ENCODE measurements around the gene CALN1.

CALN1 gene

DNA sequence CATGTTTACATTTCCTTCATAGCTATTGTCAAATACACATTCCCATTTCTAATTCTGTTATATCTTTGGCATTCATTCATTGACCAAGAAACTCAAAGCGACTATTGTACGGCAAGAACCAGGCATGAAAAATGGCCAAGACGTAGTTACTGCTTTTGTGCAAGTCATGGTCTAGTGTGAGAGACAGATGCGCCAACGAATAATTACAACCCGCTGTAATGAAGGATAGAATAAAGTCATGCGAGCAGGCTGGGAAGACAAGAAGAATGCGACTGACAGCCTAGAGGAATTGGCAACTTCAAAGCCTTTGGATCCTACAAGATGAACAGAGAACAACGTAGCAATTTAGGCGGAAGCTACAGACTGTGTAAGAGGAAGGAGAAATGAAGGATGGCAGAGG, 221.2 kb downstream of the CALN1 start:
- DNase-seq (ENCODE audit: low read depth in 1 of 2, low spot score in 1 of 2) = no peak

DNA sequence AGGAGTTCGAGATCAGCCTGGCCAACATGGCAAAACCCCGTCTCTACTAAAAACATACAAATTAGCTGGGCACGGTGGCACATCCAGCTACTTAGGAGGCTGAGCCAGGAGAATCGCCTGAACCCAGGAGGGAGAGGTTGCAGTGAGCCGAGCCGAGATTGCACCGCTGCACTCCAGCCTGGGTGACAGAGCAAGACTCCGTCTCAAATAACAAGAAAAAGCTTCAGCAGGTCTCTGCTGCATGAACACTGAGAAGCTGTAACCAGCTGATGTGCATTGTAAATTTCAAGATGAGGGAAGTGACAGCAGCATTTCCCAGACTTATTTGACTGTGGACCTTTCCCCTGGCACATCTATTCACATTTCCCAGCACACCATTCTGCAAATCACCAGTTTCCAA, 222.0 kb downstream of the CALN1 start:
- no peak for DNase-seq (ENCODE audit: low read depth in 1 of 2, low spot score in 1 of 2)

DNA sequence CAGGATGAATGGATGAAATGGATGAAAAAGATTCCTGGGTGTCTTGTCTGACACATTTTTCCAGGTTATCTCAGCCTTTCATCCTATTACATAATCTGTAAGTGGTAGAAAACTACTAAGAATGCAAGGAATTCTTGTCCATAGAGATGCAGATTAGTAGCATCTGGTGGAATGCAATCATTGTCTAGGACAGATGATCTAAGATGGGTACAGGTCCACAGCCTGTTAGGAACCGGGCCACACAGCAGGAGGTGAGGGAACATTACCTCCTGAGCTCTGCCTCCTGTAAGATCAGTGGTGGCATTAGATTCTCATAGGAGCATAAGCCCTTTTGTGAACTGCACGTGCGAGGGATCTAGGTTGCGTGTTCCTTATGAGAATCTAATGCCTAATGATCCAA, 225.0 kb downstream of the CALN1 start:
- no peak for DNase-seq (ENCODE audit: low read depth in 1 of 2, low spot score in 1 of 2)

DNA sequence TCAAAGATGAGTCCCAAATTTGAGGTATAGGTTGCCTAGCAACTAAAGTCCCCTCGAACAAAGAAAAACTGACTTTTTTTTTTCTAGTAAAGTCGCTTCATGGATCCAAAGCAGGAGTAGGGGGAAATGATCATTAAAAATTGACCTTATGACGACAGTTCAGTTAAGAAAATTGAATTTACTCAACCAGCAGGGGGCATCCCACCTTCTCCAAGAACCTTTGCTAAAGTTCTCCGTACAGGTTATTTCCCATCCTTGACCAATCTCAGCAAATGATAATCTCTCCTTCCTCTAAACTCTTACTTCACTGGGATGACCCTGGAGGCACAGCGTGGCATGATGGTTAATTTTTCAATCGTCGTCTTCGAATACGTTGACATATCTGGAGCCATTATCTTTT, 228.3 kb downstream of the CALN1 start:
- no peak for DNase-seq (ENCODE audit: low read depth in 1 of 2, low spot score in 1 of 2)

DNA sequence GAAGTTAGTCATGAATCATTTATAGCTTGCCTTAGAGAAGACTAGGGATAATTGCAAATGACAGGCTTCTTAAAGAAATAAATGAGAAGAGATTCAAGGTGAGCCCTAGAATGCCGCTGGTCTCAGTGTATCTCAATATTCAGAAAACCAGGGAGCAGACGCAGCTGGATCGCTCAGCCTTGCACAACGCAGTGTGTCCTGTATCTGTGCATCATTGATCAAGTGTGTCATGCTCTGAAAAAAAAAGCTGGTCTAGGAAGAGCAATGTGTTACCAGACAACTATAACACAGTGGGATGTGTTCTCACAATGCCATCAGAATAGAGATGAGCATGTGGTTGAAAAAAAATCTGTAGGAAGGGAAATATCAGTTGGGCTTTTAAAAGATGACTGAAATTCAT, 230.1 kb downstream of the CALN1 start:
- DNase-seq (ENCODE audit: low read depth in 1 of 2, low spot score in 1 of 2) = no peak

DNA sequence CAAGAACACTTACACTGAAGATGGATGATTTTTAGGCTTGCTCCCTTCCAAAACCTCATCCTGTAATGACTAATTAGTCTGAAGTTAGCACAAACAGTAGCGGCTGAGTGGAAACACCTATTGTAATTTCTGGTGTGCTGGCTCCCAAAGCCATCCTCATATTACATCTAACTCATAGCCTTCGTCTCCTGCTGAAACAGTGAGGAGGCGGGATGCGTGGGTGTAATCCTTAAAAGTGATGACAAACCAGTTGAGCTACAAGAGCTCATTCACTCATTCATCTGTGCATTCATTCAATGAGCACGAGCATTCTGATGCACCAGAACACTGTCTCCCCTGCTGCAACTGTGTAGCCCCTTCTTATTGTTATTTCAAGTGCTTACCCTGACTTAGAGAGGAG, 235.3 kb downstream of the CALN1 start:
- DNase-seq (ENCODE audit: low read depth in 1 of 2, low spot score in 1 of 2) = no peak

DNA sequence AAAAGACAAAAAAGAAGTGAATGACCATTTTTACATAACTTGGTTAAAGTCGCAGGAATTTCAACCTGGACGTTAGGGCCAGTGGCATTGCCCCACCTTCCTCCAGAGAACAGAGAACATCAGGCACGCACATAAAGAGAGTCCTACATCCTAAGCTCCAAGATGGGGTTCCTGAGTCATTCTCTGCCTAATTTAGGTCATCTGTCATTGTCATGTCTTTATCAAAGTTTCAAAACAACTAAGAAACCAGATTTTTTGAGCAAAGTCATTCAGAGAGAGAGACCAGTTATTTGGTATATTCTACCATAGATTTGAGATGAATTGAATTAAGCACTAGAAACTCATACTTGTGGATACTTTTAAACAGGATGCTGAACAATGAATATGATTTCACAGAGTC, 241.7 kb downstream of the CALN1 start:
- no peak for DNase-seq (ENCODE audit: low read depth in 1 of 2, low spot score in 1 of 2)

DNA sequence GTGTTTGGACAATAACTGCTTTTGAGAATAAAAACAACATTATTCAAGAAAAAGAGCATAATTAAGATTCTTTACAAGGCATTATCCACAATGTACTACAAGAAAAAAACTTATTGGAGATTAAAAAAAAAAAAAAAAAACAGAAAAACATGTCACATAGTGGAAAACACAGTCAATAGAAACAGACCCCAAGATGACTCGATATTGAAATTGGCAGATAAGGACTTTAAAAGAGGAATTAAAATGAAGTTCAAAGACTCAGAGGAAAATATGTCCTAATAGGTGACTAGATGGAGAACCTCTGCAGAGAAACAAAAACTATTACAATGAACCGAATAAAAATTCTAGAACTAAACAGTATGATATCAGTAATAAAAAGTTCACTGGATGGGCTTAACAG, 248.9 kb downstream of the CALN1 start:
- no peak for DNase-seq (ENCODE audit: low read depth in 1 of 2, low spot score in 1 of 2)

DNA sequence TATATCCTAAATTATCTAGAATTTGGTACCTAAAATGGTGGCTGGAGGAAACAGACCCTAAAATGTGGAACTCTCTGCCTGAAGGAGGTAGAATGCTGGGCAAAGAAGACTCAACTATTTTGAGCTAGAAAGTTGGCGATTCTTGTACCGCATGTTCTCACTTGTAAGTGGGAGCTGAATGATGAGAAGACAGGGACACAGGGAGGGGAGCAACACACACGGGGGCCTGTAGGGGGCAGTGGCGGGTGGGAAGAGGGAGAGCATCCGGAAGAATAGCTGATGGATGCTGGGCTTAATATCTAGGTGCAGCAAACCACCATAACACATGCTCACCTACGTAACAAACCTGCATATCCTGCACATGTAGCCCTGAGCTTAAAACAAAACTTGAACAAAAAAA, 250.6 kb downstream of the CALN1 start:
- DNase-seq (ENCODE audit: low read depth in 1 of 2, low spot score in 1 of 2) = no peak

DNA sequence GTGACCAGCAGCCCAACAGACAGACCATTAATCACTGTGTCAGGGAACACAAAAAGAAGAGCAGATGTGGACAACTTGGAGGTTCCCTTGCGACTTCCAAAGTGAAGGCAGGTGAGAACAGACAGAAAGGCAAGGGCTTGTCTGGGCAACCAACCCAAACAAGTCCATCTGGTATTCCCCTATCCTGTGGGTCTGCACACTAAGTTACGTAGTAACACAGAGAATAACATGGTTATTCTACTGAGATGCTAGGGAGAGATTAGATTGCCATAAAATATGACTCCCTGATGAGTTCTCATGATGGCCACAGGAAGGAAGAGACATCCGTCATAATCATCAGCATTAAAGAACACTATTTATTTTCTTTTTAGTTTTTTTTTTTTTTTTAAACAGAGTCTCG, 252.2 kb downstream of the CALN1 start:
- no peak for DNase-seq (ENCODE audit: low read depth in 1 of 2, low spot score in 1 of 2)

DNA sequence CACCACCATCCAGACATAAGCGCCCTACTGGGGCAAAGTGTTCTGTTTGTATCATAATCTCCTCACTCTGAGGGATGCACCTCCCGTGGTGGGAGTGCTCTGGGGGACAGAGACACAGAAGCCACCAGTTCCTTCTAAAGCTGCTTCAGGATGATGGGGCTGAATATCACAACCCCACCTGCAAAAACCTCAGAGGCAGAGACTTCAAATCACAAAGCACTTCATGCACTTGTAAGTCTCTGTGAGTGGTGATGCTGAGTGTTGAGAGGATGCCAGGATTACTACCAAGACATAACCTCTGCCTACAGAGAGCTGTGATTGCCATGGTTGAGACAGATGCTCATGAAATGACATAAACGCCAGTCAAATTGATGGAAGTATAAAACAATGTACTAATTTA, 255.5 kb downstream of the CALN1 start:
- no peak for DNase-seq (ENCODE audit: low read depth in 1 of 2, low spot score in 1 of 2)

DNA sequence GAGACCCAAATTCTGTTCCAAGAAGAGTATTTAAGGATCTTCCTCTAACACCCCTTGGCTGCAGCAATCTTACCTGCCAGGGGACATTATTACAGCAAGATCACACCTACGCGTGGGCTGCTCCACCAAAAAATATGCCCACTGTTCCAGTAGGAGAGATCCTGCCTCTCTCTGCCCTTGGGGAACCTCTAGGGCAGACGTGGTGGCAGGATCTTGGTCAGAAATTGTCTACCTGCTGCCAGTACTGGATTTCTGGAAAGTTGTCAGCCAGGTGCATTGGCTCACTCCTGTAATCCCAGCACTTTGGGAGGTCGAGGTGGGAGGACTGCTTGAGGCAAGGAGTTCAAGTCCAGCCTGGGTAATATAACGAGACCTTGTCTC, 259.0 kb downstream of the CALN1 start:
- DNase-seq (ENCODE audit: low read depth in 1 of 2, low spot score in 1 of 2) = no peak

DNA sequence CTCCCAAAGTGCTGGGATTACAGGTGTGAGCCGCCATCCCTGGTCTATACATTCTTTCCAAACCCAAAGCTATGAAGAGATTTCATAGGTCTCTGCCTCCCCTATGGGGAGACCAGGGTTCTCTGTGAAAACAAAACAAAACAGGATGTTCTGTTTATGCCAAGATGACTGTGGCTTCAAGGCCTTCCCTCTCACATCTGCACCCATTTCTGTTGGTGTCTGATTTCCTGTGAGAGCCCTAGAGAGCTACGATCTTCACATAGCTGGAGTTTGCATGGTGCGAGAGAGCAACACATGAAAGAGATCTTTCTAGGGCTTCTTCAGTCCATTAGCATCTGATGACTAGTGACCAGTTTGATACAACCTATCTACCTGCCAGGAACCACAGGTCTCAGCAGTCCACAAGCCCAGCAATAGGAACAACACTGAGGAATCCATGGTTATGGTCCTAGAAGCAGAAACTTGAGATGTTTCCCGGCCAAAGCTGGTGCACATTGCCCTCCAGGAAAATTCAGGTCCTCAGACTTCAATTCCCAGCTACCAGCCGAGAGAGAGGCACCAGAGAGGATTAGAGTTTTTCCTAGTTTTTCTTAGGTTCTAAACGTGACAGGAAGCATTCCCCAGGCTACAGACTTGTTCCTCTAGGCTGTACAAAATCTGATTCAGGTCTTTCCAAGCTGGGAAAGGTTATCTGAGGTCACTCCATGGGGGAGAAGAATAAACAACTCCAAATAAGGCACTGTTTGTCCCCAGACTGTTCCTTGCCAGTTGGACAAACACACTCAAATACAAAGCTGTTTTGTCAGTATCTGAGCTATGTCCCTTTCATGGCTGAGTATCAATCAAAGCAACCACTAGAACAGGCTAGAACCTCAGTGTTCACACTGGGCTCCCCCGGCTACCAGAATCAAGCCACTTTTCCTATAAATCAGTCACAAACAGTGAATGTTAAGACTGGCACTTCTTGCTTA, 259.7 kb downstream of the CALN1 start:
- DNase-seq (ENCODE audit: low read depth in 1 of 2, low spot score in 1 of 2) = no peak

DNA sequence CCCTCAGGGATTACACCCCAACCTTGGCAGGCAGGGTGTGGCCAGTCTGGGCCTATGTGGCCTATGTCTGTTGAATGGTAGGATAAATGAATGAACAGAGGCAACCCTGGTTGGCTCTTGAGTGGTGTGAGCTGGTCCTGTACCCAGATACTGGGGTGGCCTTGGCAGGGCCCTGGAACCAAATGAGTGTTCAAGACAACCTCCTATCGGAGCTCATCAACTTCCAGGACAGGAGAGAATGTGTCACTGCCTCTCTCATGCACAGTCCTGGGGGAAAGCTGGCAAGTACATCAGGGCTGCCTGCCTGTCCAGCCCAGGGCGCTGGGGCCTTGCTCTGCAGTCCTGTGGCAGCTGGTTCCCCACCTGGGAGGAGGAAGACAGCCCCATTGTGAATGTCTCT, 271.6 kb downstream of the CALN1 start:
- DNase-seq (ENCODE audit: low read depth in 1 of 2, low spot score in 1 of 2) = no peak

DNA sequence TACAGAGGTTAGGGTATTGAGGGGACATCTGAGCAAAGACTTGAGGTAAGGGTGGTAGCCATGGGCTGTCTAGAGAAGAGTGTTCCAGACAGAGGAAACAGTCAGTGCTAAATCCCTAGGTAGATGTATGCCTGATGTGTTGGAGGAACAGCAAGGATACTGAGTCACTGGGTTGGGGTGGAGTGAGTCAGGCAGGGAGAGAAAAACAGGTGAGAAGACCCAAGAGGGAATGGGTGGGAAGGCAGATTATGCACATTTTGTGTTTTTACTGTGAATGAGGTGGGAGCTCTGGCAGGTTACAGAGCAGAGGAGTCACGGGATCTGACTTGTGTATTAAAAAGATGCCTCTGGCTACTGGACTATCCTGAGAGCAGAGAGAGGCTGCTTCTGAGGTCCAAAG, 285.0 kb downstream of the CALN1 start:
- DNase-seq (ENCODE audit: low read depth in 1 of 2, low spot score in 1 of 2) = no peak

DNA sequence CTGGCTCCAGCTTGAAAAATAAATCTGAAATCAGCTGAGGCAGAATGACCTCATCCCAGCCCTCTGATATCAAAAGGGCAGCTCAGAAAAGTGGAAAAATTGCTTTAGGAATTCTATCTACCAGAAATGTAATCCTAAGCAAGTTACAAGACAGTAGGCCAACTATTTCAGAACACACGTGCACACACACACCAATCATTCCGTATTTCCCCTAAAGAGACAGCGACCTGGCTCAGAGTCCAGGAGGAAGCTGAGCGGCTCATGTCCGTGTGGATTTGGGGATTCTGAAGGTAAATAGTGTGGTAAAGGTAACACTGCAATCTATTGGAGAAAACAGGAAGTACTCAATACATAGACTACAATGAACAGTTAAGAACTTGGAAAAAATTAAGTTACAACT, 288.2 kb downstream of the CALN1 start:
- DNase-seq (ENCODE audit: low read depth in 1 of 2, low spot score in 1 of 2) = no peak

DNA sequence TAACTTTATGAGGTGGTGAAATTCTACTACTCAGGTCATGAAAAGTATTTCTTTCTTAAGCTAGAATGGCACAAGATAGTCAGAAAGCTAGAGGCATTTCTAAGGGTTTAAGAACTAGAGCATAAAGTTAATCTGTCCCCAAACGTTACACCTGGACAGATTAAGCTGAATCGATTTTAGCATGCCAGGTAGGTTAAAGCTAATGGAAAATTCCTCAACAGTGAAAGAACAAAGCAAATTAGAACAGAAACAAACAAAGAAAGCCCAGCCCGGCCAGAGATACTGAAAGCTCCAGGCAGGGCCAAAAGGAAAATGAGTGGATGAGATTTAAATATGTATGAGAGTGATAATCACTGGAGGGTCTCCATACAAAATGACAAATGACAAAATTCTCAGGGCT, 293.8 kb downstream of the CALN1 start:
- no peak for DNase-seq (ENCODE audit: low read depth in 1 of 2, low spot score in 1 of 2)

DNA sequence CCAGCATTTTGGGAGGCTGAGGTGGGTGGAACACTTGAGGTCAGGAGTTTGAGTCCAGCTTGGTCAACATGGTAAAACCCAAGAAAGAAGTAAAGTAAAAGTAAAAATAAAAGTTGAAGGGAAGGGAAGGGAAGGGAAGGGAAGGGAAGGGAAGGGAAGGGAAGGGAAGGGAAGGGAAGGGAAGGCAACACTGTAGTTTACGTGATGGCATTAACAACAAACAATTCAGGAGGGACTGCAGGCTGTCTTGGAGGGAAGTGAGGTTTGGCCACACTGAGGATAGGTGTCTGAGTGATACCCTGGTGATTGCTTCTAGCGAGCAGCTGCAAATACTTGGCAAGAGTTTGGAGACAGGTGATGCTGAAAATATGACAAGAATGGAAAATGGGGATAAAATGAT, 298.0 kb downstream of the CALN1 start:
- no peak for DNase-seq (ENCODE audit: low read depth in 1 of 2, low spot score in 1 of 2)

DNA sequence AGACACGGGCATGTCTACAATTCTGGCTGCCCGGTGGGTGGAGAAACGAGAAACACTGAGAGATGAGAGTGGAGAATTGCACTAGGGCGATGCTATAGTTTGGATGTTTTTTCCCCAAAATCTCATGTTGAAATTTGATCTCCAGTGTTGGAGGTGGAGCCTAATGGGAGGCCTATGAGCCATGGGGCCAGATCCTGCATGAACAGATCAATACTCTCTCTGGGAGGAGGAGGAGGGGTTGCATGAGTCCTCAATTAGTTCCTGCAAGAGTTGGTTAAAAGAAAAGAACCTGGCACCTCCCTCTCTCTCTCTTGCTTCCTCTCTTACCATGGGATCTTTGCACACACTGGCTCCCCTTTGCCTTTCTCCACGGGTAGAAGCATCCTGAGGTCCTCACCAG, 299.1 kb downstream of the CALN1 start:
- no peak for DNase-seq (ENCODE audit: low read depth in 1 of 2, low spot score in 1 of 2)

DNA sequence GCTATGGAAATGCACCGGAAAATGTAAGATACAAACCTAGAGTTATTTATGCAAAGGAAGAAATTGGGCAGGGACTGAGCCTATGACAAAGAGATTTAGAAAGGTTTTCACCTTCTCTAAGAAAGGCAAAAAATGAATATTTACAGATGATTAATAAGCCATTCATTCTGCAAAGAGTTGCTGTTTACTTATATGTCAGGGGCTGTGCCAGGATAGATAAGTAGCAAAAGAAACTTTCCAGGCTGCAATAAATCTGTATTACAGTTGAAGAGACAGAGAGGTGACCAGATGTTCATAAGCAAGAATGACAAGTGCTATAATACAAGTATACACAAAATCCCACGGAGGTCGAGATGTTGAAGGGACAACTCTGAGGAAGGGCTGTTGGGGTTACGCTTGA, 299.6 kb downstream of the CALN1 start:
- no peak for DNase-seq (ENCODE audit: low read depth in 1 of 2, low spot score in 1 of 2)

DNA sequence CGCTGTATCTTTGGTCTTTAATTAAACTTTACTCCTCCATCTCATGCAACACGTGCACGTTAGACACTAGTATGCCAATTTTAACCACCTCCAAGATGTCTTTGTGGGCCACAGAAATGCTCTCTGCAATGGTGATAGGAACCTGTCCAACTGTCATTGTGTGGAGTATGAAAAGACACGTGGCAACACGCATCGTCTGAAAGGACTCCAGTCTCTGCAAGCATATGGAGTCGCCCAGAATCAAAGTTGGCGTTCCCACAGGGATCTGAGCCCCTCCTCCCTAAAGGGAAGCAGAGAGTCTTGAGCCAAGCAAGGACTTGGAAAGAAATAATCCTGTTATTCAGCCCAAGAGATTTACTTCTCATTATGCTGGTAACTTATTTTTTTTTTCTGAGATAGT, 301.1 kb downstream of the CALN1 start:
- DNase-seq (ENCODE audit: low read depth in 1 of 2, low spot score in 1 of 2) = no peak

DNA sequence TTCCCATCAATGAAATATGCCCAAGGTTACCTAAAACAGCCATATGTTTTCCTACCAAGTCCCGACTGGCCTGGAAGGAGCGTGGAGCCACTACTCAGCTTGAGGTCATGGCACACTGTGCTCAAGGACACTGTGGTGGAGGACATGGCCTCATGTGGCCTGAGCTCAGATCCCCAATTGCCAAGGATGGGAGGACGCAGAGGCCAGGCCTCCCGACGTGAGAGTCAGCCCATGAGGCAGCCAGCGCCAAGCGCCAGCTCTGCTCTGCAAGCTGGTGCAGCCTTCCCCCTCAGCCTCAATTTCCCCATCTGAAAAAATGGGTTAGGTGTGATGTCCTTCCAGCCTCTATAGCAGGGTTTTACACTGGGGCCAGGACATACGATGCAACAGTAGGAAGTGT, 302.6 kb downstream of the CALN1 start:
- no peak for DNase-seq (ENCODE audit: low read depth in 1 of 2, low spot score in 1 of 2)

DNA sequence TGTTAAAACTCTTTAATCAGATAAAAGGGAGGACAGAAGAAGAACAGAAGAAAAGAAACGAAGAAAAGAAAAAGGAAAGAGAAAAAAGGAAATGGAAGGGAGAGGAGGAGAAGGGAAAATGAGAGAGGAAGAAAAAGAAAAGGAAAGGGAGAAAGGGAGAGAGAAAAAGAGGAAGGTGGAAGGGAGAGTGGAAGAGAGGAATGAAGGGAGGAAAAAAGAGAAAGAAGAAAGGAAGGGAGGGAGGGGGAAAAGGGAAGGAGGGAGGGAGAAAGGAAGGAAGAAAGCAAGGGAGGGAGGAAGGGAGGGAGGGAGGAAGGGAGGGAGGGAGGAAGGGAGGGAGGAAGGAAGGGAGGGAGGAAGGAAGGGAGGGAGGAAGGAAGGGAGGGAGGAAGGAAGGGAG, 305.7 kb downstream of the CALN1 start:
- DNase-seq (ENCODE audit: low read depth in 1 of 2, low spot score in 1 of 2) = no peak

All from activated CD4-positive, alpha-beta T cell treated with anti-CD3 and anti-CD28 coated beads, Interleukin-2, amount 50 U/mL, for 24 hours (primary cell).